ENCODE measurements around the gene FAM89A.

GRCh38 chr1:231020816-231021215, 19.2 kb downstream of the FAM89A start:
- no peak for TF ChIP-seq POLR2A (IDR thresholded peaks at IDR 0.05)
- TF ChIP-seq, protein P1, sequence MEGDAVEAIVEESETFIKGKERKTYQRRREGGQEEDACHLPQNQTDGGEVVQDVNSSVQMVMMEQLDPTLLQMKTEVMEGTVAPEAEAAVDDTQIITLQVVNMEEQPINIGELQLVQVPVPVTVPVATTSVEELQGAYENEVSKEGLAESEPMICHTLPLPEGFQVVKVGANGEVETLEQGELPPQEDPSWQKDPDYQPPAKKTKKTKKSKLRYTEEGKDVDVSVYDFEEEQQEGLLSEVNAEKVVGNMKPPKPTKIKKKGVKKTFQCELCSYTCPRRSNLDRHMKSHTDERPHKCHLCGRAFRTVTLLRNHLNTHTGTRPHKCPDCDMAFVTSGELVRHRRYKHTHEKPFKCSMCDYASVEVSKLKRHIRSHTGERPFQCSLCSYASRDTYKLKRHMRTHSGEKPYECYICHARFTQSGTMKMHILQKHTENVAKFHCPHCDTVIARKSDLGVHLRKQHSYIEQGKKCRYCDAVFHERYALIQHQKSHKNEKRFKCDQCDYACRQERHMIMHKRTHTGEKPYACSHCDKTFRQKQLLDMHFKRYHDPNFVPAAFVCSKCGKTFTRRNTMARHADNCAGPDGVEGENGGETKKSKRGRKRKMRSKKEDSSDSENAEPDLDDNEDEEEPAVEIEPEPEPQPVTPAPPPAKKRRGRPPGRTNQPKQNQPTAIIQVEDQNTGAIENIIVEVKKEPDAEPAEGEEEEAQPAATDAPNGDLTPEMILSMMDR (IDR thresholded peaks at IDR 0.05): no peak

Measured in thyroid gland (tissue), 4 donors.